ENCODE measurements around the gene SACM1L. TPM values are rescaled to one million over a fixed set of nuclear protein-coding genes. Genes with fewer than 3 reads are reported as not detected.

Gene SACM1L
- total RNA-seq, 2 donors from 2014 or later = 50.5 to 57.3 TPM

DNA sequence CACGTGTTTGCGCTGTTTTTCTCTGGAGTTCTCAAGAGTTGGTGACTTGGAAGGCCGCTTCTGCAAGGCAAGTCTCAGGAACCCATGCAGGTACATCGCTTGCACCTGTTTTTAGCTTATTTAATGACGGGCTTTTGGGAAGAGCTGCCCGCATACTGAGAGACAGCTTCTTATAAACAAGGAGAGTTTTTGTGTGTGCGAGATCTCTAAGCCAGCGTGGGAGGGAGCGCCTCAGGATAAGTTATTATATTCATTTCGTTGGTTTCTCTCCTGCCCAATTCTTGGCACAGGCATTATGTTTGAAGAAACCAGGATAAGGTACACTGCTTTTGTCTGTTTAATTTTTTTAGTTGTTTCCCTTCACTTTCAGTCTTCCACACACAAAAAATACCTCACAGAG lies 11.4 kb upstream of the SACM1L start:
- H3K4me3 ChIP-seq = no peak overlapping the region

DNA sequence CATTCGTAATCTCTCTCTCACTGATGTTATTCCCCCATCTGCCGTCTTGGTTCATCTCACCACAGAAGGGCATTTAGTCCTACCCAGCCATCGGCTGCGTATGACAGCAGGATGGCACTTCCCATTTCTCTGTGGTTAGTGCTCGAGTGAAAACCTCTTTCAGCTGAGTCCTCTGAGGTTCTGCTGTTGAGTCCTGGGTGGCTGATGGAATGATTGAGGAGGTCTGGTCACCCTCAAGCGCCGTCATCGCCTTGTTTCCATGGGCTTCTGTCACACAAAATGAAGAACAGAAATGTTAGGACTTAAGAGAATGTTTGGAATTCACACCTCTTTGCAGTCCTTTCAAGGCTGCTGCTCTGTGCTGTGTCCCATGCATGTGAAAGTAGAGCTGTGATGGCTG lies 9.4 kb upstream of the SACM1L start:
- Histone ChIP-seq H3K9me3 (no peaks in the 10 kb centered on the region), H3K4me3 (no peak overlapping the region), H3K27ac (no peak overlapping the region), H3K36me3 (peaks cover 32% of the 10 kb centered on the region), H3K4me1 (ENCODE audit: control insufficient read depth in 1 of 2, low read depth in 2 of 2) (no peaks in the 10 kb centered on the region), H3K27me3 (replicated peaks; ENCODE audit: insufficient read depth) (no peaks in the 10 kb centered on the region)
- DNase-seq (ENCODE audit: low spot score) (no peak), ATAC-seq (ENCODE audit: insufficient number of reproducible peaks, low FRiP score, low read depth) (no peak)
- TF ChIP-seq, protein P1, sequence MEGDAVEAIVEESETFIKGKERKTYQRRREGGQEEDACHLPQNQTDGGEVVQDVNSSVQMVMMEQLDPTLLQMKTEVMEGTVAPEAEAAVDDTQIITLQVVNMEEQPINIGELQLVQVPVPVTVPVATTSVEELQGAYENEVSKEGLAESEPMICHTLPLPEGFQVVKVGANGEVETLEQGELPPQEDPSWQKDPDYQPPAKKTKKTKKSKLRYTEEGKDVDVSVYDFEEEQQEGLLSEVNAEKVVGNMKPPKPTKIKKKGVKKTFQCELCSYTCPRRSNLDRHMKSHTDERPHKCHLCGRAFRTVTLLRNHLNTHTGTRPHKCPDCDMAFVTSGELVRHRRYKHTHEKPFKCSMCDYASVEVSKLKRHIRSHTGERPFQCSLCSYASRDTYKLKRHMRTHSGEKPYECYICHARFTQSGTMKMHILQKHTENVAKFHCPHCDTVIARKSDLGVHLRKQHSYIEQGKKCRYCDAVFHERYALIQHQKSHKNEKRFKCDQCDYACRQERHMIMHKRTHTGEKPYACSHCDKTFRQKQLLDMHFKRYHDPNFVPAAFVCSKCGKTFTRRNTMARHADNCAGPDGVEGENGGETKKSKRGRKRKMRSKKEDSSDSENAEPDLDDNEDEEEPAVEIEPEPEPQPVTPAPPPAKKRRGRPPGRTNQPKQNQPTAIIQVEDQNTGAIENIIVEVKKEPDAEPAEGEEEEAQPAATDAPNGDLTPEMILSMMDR (IDR thresholded peaks at IDR 0.05) = no peak

More for the DNA sequence above, 11.4 kb upstream of the SACM1L start:
- H3K9me3 ChIP-seq = no peaks in the 10 kb centered on the region
- peaks cover 46% of the 10 kb centered on the region for H3K36me3 ChIP-seq
- TF ChIP-seq, protein P1 (IDR thresholded peaks at IDR 0.05) = no peak
- no peak overlapping the region for H3K27ac ChIP-seq
- ATAC-seq (ENCODE audit: insufficient number of reproducible peaks, low FRiP score, low read depth) (no peak), DNase-seq (ENCODE audit: low spot score) (no peak)
- no peaks in the 10 kb centered on the region for H3K27me3 ChIP-seq (replicated peaks; ENCODE audit: insufficient read depth)
- H3K4me1 ChIP-seq (ENCODE audit: control insufficient read depth in 1 of 2, low read depth in 2 of 2) = no peaks in the 10 kb centered on the region

DNA sequence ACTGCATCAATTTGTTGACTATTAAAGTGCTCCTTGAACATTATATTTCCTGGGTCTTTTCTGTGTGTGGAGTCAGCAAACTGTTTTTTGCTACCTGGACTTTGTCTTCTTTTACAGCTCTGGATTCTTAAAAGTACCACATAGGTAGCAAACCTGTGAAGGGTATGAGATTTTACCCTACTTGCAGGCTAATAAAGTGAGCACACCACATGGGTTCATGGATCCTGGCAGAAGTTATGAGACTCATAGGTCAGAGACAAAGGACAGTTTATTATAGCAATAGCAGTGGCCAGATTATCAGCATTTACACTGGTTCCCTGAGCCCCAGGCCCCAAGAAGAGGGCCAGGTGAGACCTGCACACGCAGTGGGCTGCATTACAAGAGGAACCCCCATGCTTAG lies 8.0 kb upstream of the SACM1L start:
- DNase-seq (ENCODE audit: low spot score) (no peak), ATAC-seq (ENCODE audit: insufficient number of reproducible peaks, low FRiP score, low read depth) (no peak)
- peaks cover 29% of the 10 kb centered on the region for H3K36me3 ChIP-seq
- H3K27me3 ChIP-seq (replicated peaks; ENCODE audit: insufficient read depth) = no peaks in the 10 kb centered on the region
- TF ChIP-seq, protein P1 (IDR thresholded peaks at IDR 0.05) = no peak
- H3K27ac ChIP-seq = no peak overlapping the region
- no peaks in the 10 kb centered on the region for H3K4me1 ChIP-seq (ENCODE audit: control insufficient read depth in 1 of 2, low read depth in 2 of 2)
- no peaks in the 10 kb centered on the region for H3K9me3 ChIP-seq
- H3K4me3 ChIP-seq = no peak overlapping the region

DNA sequence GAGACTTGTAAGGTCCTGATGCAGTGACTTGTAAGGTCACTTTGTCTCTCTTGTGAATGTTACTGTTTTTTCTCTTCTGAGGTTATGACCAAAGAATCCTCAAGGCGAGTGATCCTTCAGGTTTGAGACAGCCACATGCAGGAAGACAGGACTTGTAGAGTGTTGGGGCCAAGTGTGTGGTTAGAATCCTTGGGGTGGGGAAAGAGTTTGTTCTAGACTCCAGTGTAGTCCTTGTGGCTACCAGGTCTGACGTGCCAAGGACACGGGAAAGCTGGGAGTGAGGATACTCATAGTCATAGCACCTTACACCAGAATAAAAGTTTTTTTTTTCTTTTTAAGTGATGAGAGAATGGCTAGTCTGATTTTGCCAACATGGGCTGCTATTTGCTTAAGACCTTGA lies 7.3 kb upstream of the SACM1L start:
- Histone ChIP-seq H3K9me3 (no peaks in the 10 kb centered on the region), H3K27me3 (replicated peaks; ENCODE audit: insufficient read depth) (no peaks in the 10 kb centered on the region), H3K36me3 (peaks cover 25% of the 10 kb centered on the region), H3K27ac (no peak overlapping the region), H3K4me3 (no peak overlapping the region), H3K4me1 (ENCODE audit: control insufficient read depth in 1 of 2, low read depth in 2 of 2) (no peaks in the 10 kb centered on the region)
- DNase-seq (ENCODE audit: low spot score) (no peak), ATAC-seq (ENCODE audit: insufficient number of reproducible peaks, low FRiP score, low read depth) (no peak)
- TF ChIP-seq, protein P1 (IDR thresholded peaks at IDR 0.05) = no peak

DNA sequence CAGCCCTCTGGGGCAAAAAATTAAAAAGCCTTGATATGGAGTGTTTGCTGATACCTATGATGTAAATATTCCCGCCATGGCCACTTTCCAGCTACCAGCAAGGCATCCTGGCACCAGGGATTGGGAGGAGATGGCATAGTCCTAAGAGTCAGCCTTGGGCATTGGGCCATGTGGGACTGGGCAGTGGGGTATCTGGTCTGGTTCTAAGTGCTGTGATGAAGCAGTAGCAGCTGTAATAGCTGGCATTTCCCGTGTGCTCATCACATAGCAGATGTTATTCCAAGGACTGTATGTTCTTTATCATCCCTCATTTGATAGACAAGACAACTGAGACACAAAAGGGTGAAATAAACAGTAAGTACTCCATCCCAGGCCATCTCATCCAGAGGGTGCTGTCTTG lies 6.9 kb upstream of the SACM1L start:
- DNase-seq (ENCODE audit: low spot score) (no peak), ATAC-seq (ENCODE audit: insufficient number of reproducible peaks, low FRiP score, low read depth) (no peak)
- Histone ChIP-seq H3K4me3 (no peak overlapping the region), H3K9me3 (no peaks in the 10 kb centered on the region), H3K4me1 (ENCODE audit: control insufficient read depth in 1 of 2, low read depth in 2 of 2) (no peaks in the 10 kb centered on the region), H3K27me3 (replicated peaks; ENCODE audit: insufficient read depth) (no peaks in the 10 kb centered on the region), H3K27ac (no peak overlapping the region), H3K36me3 (peaks cover 21% of the 10 kb centered on the region)
- TF ChIP-seq, protein P1 (IDR thresholded peaks at IDR 0.05) = no peak
